Adrenal gland (tissue), 5 donors: ENCODE data around the gene ARFGEF2.

Experiments used
- POLR2A ChIP-seq, 2 donors: fragments of 450-650 bp; IDR thresholded peaks; one replicate each; pipeline ENCODE4 v1.6.1; 2017; ENCODE audit warnings: antibody characterized with exemption in 2 of 2, mild to moderate bottlenecking in 2 of 2, moderate library complexity in 1 of 2
- TF ChIP-seq, protein P1 (sequence below), 6 experiments: fragments of 450-650 bp in 4 of 6; fragments of 200-600 bp in 2 of 6; sonication (generic) in 1 of 6; IDR thresholded peaks; 1 replicate in 5 of 6; 2 replicates in 1 of 6; pipeline versions ENCODE4 v1.5.1 to v1.8.0; 2016 to 2021; ENCODE audit warnings: antibody characterized with exemption in 6 of 6, mild to moderate bottlenecking in 2 of 6, moderate library complexity in 1 of 6
- donor health status: DM: no; HTN: no; CAD: no.

DNA sequence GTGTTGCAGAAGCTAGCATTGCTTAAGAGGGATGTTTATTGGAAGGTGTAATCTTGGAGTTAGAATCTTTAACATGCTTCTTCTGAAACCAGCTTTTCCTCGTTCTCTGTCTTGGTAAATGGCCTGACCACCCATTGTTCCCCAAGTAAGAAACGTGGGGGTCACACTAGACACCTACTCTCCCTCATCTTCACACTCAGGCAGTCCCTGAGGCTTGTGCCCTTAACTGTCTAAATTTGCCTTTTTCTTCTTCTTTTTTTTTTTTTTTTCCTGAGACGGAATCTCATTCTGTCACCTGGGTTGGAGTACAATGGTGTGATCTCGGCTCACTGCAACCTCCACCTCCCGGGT lies 16.2 kb upstream of the ARFGEF2 start:
- TF ChIP-seq, protein P1, sequence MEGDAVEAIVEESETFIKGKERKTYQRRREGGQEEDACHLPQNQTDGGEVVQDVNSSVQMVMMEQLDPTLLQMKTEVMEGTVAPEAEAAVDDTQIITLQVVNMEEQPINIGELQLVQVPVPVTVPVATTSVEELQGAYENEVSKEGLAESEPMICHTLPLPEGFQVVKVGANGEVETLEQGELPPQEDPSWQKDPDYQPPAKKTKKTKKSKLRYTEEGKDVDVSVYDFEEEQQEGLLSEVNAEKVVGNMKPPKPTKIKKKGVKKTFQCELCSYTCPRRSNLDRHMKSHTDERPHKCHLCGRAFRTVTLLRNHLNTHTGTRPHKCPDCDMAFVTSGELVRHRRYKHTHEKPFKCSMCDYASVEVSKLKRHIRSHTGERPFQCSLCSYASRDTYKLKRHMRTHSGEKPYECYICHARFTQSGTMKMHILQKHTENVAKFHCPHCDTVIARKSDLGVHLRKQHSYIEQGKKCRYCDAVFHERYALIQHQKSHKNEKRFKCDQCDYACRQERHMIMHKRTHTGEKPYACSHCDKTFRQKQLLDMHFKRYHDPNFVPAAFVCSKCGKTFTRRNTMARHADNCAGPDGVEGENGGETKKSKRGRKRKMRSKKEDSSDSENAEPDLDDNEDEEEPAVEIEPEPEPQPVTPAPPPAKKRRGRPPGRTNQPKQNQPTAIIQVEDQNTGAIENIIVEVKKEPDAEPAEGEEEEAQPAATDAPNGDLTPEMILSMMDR (IDR thresholded peaks at IDR 0.05): peak in 1 of 6 experiments; percentile 19
- TF ChIP-seq POLR2A (IDR thresholded peaks at IDR 0.05): no peak
